DND-41 (cell line): ENCODE measurements around the gene C17orf75.

ENCODE experiments used
- ATAC-seq: fragments of 200-7000 bp; cut with Tn5 transposase; 3 replicates; pipeline ENCODE4 v1.9.1; 2021; ENCODE audit warnings: low read depth; ENCODE audit not compliant: insufficient read depth
- DNase-seq: peaks from one replicate; pipeline ENCODE4 v3.0.0-alpha.2; 2020
- H2AFZ ChIP-seq: 2 replicates; pipeline ENCODE4 v1.6.0; 2012; ENCODE audit warnings: low read depth, low read length
- H3K27ac ChIP-seq: 2 replicates; pipeline ENCODE4 v1.5.1; 2012; ENCODE audit warnings: low read length, inconsistent platforms
- H3K27me3 ChIP-seq: fragments of 200-600 bp; sonication (generic); 2 replicates; pipeline ENCODE4 v1.6.0; 2012; ENCODE audit warnings: low read length, mild to moderate bottlenecking, inconsistent platforms; ENCODE audit not compliant: insufficient read depth, poor library complexity
- H3K36me3 ChIP-seq: 2 replicates; pipeline ENCODE4 v1.5.1; 2012; ENCODE audit warnings: low read length, inconsistent platforms; ENCODE audit not compliant: insufficient read depth
- H3K4me1 ChIP-seq: 2 replicates; pipeline ENCODE4 v1.5.1; 2012; ENCODE audit warnings: mild to moderate bottlenecking, low read length; ENCODE audit not compliant: insufficient read depth
- H3K4me2 ChIP-seq: 2 replicates; pipeline ENCODE4 v1.6.0; 2012; ENCODE audit warnings: mild to moderate bottlenecking, moderate library complexity, low read length, inconsistent platforms; ENCODE audit not compliant: insufficient read depth
- H3K4me3 ChIP-seq, 2 experiments: fragments of 200-600 bp in 1 of 2; shearing (Covaris generic) in 1 of 2; 2 replicates each; pipeline ENCODE4 v1.5.1; 2012 to 2016; ENCODE audit warnings: inconsistent platforms in 2 of 2, low read length in 2 of 2, mild to moderate bottlenecking in 2 of 2, low read depth in 1 of 2, moderate library complexity in 1 of 2
- H3K79me2 ChIP-seq: 2 replicates; pipeline ENCODE4 v1.6.0; 2012; ENCODE audit warnings: low read length, inconsistent platforms; ENCODE audit not compliant: insufficient read depth
- H3K9ac ChIP-seq: 2 replicates; pipeline ENCODE4 v1.6.0; 2012; ENCODE audit warnings: low read depth, mild to moderate bottlenecking, inconsistent platforms, low read length, moderate library complexity
- H3K9me3 ChIP-seq: 2 replicates; pipeline ENCODE4 v1.5.1; 2012; ENCODE audit warnings: low read length, moderate library complexity, mild to moderate bottlenecking, inconsistent platforms; ENCODE audit not compliant: insufficient read depth, severe bottlenecking
- H4K20me1 ChIP-seq: 2 replicates; pipeline ENCODE4 v1.6.0; 2012; ENCODE audit warnings: low read length; ENCODE audit not compliant: insufficient read depth
- EZH2 ChIP-seq: IDR thresholded peaks from 3 replicates; pipeline ENCODE4 v1.6.1; 2012; ENCODE audit warnings: borderline replicate concordance, low read depth, mild to moderate bottlenecking, moderate library complexity, low read length, inconsistent platforms; ENCODE audit not compliant: severe bottlenecking
- TF ChIP-seq, protein P1 (sequence below): IDR thresholded peaks from 2 replicates; pipeline ENCODE4 v1.5.1; 2012; ENCODE audit warnings: borderline replicate concordance, low read length, moderate library complexity, mild to moderate bottlenecking; ENCODE audit not compliant: poor library complexity, severe bottlenecking; ENCODE audit errors: extremely low read depth

Gene C17orf75

DNA sequence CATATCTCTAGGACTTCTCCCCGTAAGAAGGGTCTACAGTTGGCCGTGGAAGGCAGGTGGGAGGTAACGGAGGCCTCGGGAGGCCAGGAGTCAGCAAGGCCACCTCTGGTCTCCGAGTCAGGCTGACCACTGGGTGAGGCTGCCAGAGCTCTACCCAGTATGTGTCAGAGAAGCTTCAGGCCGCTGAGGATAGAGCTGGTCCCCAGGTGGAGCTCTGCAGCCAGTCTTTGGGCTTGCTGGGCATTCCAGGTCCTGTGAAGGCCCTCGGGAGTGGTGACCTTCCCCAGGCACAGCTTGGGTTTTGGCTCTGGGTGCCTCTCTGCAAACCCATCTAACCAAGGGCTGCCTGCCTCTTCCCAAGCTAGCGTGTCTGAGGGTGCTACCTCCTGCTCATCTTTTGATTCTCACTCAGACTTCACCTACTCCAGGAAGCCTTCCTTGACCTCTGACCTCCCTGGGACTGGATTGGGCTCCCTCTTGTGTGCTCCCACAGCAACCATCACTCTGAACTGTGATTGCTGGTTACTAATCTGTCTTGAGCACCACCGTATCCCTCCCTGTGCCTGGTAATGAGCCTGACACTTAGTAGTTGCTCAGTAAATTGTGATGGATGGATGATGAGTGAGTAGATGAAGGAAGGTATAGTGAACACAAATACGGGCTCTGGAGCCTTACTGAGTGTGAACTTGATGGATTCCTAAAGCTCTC is 54.0 kb downstream of the C17orf75 start:
- no peak for ATAC-seq

DNA sequence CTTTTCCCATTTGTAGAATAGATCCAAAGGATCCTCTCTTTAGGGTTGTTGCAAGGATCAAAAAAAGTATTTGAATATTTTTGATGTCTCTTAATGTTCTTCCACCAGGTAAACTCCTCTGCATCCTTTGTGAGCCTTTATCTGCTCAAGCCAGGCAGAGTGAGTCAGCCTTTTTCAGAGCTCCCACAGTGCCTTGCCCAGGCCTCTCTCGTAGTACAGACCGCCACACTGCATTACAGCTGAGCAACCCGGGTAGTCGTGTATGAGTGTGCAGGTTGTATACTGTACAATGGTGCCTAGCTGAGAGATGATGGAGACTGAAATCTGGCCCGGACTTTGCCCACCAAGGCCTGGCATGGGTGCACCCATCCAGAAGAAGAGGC is 55.5 kb downstream of the C17orf75 start:
- no peaks in the 10 kb centered on the region for H3K9me3 ChIP-seq
- H3K27ac ChIP-seq: no peak overlapping the region
- TF ChIP-seq EZH2: no peak
- TF ChIP-seq, protein P1, sequence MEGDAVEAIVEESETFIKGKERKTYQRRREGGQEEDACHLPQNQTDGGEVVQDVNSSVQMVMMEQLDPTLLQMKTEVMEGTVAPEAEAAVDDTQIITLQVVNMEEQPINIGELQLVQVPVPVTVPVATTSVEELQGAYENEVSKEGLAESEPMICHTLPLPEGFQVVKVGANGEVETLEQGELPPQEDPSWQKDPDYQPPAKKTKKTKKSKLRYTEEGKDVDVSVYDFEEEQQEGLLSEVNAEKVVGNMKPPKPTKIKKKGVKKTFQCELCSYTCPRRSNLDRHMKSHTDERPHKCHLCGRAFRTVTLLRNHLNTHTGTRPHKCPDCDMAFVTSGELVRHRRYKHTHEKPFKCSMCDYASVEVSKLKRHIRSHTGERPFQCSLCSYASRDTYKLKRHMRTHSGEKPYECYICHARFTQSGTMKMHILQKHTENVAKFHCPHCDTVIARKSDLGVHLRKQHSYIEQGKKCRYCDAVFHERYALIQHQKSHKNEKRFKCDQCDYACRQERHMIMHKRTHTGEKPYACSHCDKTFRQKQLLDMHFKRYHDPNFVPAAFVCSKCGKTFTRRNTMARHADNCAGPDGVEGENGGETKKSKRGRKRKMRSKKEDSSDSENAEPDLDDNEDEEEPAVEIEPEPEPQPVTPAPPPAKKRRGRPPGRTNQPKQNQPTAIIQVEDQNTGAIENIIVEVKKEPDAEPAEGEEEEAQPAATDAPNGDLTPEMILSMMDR: no peak
- no peak overlapping the region for H3K9ac ChIP-seq
- H3K27me3 ChIP-seq: peaks cover 4% of the 10 kb centered on the region
- no peak overlapping the region for H2AFZ ChIP-seq
- H3K4me1 ChIP-seq: no peaks in the 10 kb centered on the region
- H3K4me2 ChIP-seq: no peak overlapping the region
- H4K20me1 ChIP-seq: no peaks in the 10 kb centered on the region
- no peaks in the 10 kb centered on the region for H3K79me2 ChIP-seq
- ATAC-seq: no peak
- H3K4me3 ChIP-seq: no peak overlapping the region
- no peaks in the 10 kb centered on the region for H3K36me3 ChIP-seq
- DNase-seq: no peak

More for the DNA sequence above, 54.0 kb downstream of the C17orf75 start:
- Histone ChIP-seq H2AFZ (no peak overlapping the region), H3K4me2 (no peak overlapping the region), H3K9me3 (no peaks in the 10 kb centered on the region), H3K4me3 (no peak overlapping the region), H3K36me3 (no peaks in the 10 kb centered on the region), H3K27ac (no peak overlapping the region), H3K9ac (no peak overlapping the region), H3K27me3 (peaks cover 4% of the 10 kb centered on the region), H4K20me1 (no peaks in the 10 kb centered on the region), H3K79me2 (no peaks in the 10 kb centered on the region), H3K4me1 (no peaks in the 10 kb centered on the region)
- no peak for DNase-seq
- TF ChIP-seq EZH2: no peak
- TF ChIP-seq, protein P1: no peak

DNA sequence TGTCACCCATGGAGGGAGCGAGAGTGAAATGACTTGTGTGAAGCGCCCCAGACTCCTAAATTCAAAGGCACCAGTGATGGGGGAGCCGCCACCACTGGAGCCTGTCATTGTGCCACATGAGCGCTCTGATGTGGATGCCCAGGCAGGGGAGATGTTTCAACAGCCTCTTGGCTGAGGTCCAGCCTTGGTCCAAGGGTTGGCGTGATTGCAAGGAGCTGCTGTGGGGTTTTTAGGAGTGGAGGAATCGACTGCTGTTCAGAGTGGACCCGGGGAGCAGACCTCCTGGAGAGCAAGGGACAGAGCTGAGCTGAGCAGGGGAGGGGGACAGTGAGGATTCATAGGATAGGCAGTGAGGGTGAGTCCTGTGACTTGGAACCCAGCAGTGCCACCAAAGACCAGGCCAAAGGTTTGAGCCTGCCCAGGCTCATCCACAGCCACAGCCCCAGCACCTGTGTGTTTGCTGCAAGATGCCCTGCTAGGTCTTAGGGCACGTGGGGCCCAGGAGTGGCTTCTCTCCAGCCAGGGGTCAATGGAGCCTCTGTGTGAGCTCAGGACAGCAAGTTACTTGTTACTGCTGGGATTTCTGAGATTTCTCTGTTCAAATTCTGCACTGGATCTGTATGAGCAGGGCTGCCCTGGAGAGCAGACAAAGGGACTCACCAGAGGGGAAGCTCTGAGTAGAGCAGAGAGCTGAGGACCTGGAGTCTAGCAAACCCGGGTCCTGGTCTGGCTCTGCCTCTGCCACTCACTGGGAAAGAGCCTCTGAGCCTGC is 56.0 kb downstream of the C17orf75 start:
- DNase-seq: no peak

More for the DNA sequence above, 56.0 kb downstream of the C17orf75 start:
- ATAC-seq: no peak
- H3K79me2 ChIP-seq: no peaks in the 10 kb centered on the region
- TF ChIP-seq EZH2: no peak
- TF ChIP-seq, protein P1: no peak
- H3K4me1 ChIP-seq: no peaks in the 10 kb centered on the region
- no peaks in the 10 kb centered on the region for H3K36me3 ChIP-seq
- H4K20me1 ChIP-seq: no peaks in the 10 kb centered on the region
- H2AFZ ChIP-seq: no peak overlapping the region
- no peak overlapping the region for H3K4me3 ChIP-seq
- no peak overlapping the region for H3K4me2 ChIP-seq
- H3K9me3 ChIP-seq: no peaks in the 10 kb centered on the region
- H3K27me3 ChIP-seq: peaks cover 4% of the 10 kb centered on the region
- H3K27ac ChIP-seq: no peak overlapping the region
- no peak overlapping the region for H3K9ac ChIP-seq
